Fibroblast of lung (primary cell): ENCODE data around the gene RBM33.
"Not testable (repeated sequence)": the region's sequence is repeated elsewhere in the genome, so short reads cannot be mapped to it uniquely, and the experiment has no call there.

ENCODE experiments used
- EZH2 ChIP-seq: IDR thresholded peaks from 2 replicates; pipeline ENCODE4 v1.5.1; 2012; ENCODE audit warnings: low read length, control low read depth, mild to moderate bottlenecking; ENCODE audit errors: missing control alignments
- TF ChIP-seq, protein P1 (sequence below), 2 donors: IDR thresholded peaks in 1 of 2; conservative IDR thresholded peaks in 1 of 2; 1 replicate in 1 of 2; 2 replicates in 1 of 2; pipeline ENCODE4 v1.5.1; 2011 to 2012; ENCODE audit warnings: low read length in 2 of 2, control low read depth in 1 of 2, inconsistent platforms in 1 of 2, low read depth in 1 of 2, mild to moderate bottlenecking in 1 of 2

DNA sequence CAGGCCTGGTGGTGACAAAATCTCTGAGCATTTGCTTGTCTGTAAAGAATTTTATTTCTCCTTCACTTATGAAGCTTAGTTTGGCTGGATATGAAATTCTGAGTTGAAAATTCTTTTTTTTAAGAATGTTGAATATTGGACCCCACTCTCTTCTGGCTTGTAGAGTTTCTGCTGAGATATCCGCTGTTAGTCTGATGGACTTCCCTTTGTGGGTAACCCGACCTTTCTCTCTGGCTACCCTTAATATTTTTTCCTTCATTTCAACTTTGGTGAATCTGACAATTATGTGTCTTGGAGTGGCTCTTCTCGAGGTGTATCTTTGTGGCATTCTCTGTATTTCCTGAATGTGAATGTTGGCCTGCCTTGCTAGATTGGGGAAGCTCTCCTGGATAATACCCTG, 46.2 kb downstream of the RBM33 start:
- TF ChIP-seq, protein P1, sequence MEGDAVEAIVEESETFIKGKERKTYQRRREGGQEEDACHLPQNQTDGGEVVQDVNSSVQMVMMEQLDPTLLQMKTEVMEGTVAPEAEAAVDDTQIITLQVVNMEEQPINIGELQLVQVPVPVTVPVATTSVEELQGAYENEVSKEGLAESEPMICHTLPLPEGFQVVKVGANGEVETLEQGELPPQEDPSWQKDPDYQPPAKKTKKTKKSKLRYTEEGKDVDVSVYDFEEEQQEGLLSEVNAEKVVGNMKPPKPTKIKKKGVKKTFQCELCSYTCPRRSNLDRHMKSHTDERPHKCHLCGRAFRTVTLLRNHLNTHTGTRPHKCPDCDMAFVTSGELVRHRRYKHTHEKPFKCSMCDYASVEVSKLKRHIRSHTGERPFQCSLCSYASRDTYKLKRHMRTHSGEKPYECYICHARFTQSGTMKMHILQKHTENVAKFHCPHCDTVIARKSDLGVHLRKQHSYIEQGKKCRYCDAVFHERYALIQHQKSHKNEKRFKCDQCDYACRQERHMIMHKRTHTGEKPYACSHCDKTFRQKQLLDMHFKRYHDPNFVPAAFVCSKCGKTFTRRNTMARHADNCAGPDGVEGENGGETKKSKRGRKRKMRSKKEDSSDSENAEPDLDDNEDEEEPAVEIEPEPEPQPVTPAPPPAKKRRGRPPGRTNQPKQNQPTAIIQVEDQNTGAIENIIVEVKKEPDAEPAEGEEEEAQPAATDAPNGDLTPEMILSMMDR (conservative IDR thresholded peaks at IDR 0.05 in 1 of 2, IDR thresholded peaks at IDR 0.05 in 1 of 2; ENCODE audit: low read depth in 1 of 2, low read length in 2 of 2): not testable (repeated sequence)
- not testable (repeated sequence) for TF ChIP-seq EZH2
